ENCODE results near the gene THEM5.
"Not testable (repeated sequence)": the region's sequence is repeated elsewhere in the genome, so short reads cannot be mapped to it uniquely, and the experiment has no call there.

THEM5 gene

GRCh38 chr1:151853411-151853943, at the start of gene THEM5:
TSS of gene THEM5 (minus strand) at chr1:151853712. CDS start at chr1:151853565, 147 bp downstream.
- DNase-seq (ENCODE audit: low read depth), result no peak

GRCh38 chr1:151902858-151903257, 49.3 kb upstream of the THEM5 start:
- DNase-seq (ENCODE audit: low read depth), result no peak

DNA sequence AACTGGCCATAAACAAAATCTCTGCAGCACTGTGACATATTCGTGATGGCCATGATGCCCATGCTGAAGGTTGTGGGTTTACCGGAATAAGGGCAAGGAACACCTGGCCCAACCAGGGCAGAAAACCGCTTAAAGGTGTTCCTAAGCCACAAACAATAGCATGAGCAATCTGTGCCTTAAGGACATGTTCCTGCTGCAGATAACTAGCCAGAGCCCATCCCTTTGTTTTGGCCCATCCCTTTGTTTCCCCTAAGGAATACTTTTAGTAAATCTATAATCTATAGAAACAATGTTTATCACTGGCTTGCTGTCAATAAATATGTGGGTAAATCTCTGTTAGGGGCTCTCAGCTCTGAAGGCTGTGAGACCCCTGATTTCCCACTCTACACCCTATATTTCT, 47.3 kb upstream of the THEM5 start:
- DNase-seq (ENCODE audit: low read depth), result not testable (repeated sequence)

DNA sequence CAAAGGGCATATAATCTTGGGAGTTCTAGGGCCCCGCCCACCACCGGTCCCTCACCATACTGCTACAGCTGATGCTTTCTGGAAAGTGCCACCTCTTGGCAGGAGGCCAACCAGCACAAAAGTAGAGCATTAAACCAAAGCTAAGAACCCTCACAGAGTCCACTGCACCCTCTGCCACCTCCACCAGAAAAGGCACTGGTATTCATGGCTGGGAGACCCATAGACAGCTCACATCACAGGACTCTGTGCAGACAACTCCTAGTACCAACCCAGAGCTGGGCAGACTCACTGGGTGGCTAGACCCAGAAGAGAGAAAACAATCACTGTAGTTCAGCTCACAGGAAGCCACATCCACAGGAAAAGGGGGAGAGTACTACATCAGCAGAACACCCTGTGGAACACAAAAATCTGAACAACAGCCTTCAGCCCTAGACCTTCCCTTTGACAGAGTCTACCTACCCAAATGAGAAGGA, 45.0 kb upstream of the THEM5 start:
- no peak for DNase-seq (ENCODE audit: low read depth)

- DNase-seq (ENCODE audit: low read depth), result no peak
Observed at GRCh38 chr1:151897991-151898431, 44.5 kb upstream of the THEM5 start.

DNA sequence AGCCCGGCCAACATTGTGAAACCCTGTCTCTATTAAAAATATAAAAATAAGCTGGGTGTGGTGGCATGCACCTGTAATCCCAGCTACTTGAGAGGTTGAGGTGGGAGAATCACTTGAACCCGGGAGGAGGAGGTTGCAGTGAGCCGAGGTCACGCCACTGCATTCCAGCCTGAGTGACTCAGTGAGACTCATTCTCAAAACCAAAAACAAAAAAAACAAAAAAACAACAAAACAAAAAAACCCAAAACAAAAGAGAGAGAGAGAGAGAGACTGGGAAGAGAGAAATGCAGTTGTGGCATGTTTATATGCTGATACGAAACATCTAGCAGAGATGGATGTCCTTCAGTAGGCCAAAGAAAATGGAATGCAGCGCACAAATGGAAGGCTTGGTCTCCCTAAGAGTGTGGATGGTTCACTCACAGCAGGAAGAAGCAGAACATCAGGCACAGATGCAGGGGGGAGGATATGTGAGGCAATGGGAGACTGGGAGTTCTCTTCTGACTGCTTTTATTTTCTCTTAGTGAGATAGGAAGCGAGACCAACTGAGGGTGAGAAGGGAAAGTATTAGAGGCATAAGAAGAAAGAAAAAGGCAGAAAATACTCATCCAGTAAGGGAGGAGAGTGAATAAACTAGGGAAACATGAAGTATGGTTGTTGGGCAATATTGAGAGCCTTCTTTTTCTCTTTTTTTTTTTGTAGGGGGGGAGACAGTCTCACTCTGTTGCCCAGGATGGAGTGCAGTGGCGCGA, 39.8 kb upstream of the THEM5 start:
- no peak for DNase-seq (ENCODE audit: low read depth)

- DNase-seq (ENCODE audit: low read depth), result no peak
Observed at GRCh38 chr1:151892190-151892589, 38.7 kb upstream of the THEM5 start.

GRCh38 chr1:151891512-151891911, 38.0 kb upstream of the THEM5 start:
- no peak for DNase-seq (ENCODE audit: low read depth)

GRCh38 chr1:151888972-151889570, 35.6 kb upstream of the THEM5 start:
- no peak for DNase-seq (ENCODE audit: low read depth)

DNA sequence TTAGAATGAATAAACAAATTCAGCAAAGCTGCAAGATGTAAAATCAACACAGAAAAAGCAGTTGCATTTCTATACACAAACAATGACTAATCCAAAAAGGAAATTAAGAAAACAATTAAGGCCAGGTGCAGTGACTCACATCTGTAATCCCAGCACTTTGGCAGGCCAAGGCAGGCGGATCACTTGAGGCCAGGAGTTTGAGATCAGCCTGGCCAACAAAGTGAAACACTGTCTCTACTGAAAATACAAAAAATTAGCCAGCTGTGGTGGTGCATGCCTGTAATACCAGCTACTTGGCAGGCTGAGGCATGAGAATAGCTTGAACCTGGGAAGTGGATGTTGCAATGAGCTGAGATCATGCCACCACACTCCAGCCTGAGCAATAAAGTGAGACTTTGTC, 33.5 kb upstream of the THEM5 start:
- no peak for DNase-seq (ENCODE audit: low read depth)

DNA sequence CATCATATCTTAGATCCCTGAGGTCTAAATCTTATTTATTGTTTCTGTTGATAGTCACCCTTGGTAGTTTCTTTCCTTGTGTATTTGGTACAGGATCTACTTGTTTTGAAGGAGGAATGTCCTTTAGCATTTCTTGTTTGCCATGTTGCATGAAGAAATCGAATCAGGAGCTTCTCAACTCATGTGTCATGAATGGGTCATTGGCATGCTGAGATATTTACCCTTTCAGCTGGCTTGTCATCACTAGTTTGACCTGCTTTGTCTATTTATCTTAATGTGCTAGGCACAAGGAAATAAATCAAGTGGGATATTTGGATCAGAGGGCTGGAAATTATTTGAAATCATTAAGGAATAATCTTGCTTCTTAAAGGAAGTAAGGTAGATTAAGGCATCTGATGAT, 32.0 kb upstream of the THEM5 start:
- DNase-seq (ENCODE audit: low read depth), result no peak

DNA sequence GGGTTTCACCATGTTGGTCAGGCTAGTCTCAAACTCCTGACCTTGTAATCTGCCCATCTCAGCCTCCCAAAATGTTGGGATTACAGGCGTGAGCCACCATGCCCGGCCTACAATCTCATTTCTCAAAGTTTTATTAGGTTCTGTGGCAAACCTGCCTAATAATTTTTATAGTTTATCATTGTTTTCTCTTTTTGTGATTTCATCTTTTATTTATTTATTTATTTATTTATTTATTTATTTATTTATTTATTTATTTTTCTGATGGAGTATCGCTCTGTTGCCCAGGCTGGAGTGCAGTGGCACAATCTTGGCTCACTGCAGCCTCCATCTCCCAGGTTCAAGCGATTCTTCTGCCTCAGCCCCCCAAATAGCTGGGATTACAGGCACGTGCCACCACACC, 31.4 kb upstream of the THEM5 start:
- DNase-seq (ENCODE audit: low read depth), result not testable (repeated sequence)

DNA sequence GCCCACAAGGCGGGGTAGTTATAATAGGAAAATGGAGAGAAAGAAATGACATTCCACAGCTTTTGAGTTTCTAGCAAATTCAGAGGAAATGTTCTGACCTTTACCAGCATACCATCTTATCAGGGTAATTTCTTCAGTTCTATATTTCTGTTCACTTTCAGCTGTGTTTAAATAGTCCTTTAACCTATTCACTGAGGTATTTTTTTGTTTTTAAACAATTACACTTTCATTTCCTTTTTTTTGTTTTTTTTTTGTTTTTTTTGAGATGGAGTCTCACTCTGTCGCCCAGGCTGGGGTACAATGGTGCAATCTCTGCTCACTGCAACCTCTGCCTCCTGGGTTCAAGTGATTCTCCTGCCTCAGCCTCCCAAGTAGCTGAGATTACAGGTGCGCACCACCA, 30.9 kb upstream of the THEM5 start:
- not testable (repeated sequence) for DNase-seq (ENCODE audit: low read depth)

GRCh38 chr1:151883898-151884297, 30.4 kb upstream of the THEM5 start:
- not testable (repeated sequence) for DNase-seq (ENCODE audit: low read depth)

DNA sequence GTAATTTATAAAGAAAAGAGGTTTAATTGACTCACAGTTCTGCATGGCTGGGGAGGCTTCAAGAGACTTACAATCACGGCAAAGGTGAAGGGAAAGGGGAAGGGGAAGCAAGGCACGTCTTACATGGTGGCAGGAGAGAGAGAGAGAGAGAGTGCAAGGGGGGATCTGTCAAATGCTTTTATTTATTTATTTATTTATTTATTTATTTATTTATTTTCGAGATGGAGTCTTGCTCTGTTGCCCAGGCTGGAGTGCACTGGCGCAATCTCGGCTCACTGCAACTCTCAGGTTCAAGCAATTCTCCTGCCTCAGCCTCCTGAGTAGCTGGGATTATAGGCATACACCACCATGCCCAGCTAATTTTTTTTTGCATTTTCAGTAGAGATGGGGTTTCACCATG, 29.4 kb upstream of the THEM5 start:
- not testable (repeated sequence) for DNase-seq (ENCODE audit: low read depth)

GRCh38 chr1:151882466-151882865, 29.0 kb upstream of the THEM5 start:
- DNase-seq (ENCODE audit: low read depth), result no peak

GRCh38 chr1:151881479-151881878, 28.0 kb upstream of the THEM5 start:
- no peak for DNase-seq (ENCODE audit: low read depth)

GRCh38 chr1:151875419-151876097, 22.0 kb upstream of the THEM5 start:
- DNase-seq (ENCODE audit: low read depth), result no peak

- DNase-seq (ENCODE audit: low read depth), result not testable (repeated sequence)
Observed at GRCh38 chr1:151872776-151873175, 19.3 kb upstream of the THEM5 start.

DNA sequence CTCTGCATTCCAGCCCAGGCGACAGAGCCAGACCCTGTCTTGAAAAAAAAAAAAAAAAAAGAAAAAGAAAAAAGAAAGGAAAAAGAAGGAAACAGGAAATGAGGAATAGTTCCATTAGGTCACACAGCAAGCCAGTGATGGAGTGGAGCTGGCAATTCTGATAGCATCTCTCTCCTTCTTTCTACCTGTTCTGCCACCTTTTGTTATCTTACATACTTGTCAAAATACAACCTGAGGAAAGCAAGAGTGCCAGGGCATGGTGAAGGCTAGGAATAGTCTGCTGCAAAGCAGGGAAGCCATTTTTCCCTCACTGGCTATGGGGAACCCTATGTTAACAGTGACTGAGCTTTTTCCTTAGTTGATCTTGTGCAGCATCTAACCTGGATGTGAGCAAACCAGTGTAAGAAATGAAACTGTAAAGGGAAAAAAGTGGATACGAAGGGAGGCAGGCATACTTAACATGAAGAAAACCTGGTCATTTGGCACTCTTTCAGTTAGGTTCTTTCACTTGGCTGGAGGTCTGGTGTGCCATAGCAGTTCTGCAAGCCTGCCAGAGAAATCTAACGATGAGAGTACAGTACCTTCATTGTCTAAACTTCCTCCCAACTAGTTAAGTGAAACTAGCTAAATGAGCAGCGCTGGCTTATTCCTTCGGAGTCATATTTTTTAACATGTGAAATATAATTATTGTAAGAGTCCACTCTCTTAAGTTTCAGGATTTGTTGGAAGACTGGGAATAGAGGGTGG, 17.9 kb upstream of the THEM5 start:
- DNase-seq (ENCODE audit: low read depth), result no peak

DNA sequence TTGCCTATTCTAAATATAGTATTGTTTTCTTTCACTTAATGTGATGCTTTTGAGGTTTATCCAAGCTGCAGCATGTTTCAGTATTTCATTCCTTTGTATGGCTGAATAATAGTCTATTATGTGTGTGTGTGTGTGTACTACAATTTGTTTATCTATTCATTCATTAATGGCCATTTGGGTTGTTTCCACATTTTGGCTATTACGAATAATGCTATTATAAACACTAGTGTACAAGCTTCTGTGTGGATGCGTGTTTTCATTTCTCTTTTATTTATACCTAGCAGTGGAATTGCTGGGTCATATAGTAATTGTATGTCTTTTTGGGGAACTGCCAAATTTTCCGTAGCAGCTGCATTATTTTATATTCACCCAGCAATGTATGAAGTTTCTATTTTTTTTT, 15.0 kb upstream of the THEM5 start:
- no peak for DNase-seq (ENCODE audit: low read depth)

Measured in HS-5 (cell line).